GM18519 (cell line): ENCODE measurements around the gene INHBC.

Source experiments
- ATAC-seq: cut with Tn5 transposase; IDR thresholded peaks from one replicate; pipeline ENCODE4 v1.9.1; 2021; ENCODE audit warnings: mild to moderate bottlenecking, moderate library complexity; ENCODE audit not compliant: unreplicated experiment, low FRiP score

INHBC gene

GRCh38 chr12:57465747-57466505, 31.3 kb downstream of the INHBC start:
- ATAC-seq = no peak

DNA sequence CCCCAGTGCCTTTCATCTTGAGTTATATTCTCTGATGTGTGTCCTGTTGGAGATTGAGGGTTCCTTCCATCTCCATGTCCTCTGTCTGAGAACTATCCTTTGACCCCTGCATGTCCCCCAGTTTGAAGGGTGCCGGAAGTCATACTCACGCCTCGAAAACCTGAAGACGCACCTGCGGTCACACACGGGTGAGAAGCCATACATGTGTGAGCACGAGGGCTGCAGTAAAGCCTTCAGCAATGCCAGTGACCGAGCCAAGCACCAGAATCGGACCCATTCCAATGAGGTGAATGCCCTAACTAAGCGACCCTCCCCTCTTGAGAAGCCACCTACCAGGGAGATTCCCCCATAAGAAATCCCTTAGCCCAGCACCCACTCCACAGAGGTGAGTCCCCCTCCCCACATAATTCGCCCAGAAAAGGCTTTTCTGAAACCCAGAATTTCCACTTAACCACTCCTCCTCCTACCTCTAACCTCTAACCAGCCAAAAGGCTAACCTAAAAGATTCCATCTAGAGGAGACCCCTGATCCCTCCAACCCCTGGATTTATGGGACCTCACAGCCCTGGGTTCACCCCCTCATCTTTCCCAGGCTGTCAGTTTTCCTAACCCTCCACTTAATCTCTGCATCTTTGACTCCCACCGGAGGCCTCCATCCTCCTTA, 32.8 kb downstream of the INHBC start:
- no peak for ATAC-seq

DNA sequence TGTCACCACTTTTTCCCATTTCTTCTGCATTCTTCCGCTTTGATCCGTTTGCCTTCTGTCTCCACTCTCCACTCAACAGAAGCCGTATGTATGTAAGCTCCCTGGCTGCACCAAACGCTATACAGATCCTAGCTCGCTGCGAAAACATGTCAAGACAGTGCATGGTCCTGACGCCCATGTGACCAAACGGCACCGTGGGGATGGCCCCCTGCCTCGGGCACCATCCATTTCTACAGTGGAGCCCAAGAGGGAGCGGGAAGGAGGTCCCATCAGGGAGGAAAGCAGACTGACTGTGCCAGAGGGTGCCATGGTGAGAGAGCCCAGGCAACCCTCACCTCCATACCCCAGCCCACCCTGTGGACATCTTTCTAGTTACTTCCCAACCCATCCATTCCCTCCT, 33.3 kb downstream of the INHBC start:
- no peak for ATAC-seq

DNA sequence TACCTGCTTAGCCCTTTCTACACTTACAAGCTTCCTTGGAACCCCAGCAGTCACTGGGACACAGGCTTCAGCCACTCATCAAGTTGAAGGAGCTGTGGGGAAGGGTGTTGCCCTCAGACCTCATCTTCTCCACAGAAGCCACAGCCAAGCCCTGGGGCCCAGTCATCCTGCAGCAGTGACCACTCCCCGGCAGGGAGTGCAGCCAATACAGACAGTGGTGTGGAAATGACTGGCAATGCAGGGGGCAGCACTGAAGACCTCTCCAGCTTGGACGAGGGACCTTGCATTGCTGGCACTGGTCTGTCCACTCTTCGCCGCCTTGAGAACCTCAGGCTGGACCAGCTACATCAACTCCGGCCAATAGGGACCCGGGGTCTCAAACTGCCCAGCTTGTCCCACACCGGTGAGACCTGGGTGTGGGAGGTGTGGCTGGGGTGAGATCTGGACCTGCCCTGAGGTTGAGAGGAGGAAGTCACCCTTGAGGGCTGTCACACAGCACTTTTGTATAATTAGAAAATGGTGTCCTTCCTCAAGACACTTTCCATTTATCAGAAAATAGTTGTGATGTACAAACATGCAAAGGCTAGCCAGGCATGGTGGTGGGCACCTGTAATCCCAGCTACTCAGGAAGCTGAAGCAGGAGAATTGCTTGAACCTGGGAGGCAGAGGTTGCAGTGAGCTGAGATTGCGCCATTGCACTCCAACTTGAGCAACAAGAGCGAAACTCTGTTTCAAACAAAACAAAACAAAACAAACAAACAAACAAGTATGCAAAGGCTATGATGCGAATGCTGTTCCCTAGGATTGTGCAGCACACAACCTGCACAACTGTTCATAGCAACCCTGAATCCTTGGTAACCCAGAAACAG, 34.9 kb downstream of the INHBC start:
- no peak for ATAC-seq

DNA sequence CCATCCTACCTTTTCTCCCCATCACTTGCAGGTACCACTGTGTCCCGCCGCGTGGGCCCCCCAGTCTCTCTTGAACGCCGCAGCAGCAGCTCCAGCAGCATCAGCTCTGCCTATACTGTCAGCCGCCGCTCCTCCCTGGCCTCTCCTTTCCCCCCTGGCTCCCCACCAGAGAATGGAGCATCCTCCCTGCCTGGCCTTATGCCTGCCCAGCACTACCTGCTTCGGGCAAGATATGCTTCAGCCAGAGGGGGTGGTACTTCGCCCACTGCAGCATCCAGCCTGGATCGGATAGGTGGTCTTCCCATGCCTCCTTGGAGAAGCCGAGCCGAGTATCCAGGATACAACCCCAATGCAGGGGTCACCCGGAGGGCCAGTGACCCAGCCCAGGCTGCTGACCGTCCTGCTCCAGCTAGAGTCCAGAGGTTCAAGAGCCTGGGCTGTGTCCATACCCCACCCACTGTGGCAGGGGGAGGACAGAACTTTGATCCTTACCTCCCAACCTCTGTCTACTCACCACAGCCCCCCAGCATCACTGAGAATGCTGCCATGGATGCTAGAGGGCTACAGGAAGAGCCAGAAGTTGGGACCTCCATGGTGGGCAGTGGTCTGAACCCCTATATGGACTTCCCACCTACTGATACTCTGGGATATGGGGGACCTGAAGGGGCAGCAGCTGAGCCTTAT, 35.8 kb downstream of the INHBC start:
- no peak for ATAC-seq

- no peak for ATAC-seq
Observed at GRCh38 chr12:57470970-57471656, 36.5 kb downstream of the INHBC start.

DNA sequence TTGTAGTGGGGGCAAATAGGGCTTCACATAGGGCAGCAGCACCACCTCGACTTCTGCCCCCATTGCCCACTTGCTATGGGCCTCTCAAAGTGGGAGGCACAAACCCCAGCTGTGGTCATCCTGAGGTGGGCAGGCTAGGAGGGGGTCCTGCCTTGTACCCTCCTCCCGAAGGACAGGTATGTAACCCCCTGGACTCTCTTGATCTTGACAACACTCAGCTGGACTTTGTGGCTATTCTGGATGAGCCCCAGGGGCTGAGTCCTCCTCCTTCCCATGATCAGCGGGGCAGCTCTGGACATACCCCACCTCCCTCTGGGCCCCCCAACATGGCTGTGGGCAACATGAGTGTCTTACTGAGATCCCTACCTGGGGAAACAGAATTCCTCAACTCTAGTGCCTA, 37.1 kb downstream of the INHBC start:
- no peak for ATAC-seq

DNA sequence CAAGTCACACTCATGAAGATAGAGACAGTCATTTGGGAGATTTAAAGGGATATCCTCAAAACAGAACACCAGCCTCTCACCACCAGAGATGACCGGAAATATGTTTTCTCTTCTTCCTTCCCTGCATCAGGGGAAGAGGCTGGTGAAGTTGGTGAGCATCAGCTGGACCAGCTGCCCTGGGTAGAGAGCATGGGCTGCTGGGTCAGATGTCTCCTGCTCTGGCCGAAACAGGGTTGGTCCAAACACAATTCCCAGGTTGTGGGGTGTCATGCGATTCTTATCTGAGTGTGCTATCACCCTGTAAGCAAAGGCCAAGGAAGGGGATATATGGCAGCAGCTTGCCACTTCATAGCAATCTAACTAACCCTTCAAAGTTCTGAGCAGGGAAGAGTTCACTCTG, 37.8 kb downstream of the INHBC start:
- ATAC-seq = no peak

- ATAC-seq = no peak
Observed at GRCh38 chr12:57473392-57473791, 38.8 kb downstream of the INHBC start.

DNA sequence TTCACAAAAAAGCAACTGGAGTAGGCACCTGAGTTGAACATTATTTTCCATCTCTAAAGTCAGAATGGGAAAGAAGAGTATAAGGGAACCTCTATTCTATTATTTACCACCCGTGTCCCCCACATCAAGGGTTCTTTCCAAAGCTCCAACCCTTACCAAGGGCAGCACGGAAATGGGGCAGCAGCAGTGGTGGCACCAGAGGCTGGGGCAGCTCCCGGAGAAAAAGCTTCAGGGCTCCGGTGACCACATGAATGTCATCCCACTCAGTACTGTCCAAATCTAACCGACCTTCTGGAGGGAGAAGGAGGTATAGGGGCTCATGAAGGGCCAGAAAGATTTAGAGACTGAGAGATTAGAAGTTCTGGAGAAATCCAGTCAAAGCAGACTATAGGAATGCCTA, 39.3 kb downstream of the INHBC start:
- ATAC-seq = no peak

DNA sequence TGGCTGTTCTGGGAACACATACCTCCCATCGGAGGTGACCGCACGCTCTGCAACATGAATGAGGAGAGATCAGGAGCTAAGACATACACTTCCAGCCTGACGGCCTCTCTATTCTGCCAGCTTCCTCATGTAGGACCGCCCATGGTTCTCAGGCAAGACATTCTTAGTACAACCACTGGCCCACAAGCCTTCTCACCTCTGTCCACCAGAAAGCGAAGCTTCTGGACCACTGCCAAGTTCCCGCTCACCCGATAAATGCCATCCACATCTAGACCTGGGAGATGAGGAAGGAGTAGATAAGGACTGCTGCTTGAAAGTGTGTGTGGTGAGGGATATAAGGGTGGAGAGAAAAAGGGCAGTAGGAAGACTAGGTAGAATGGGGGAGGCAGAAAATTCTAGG, 39.8 kb downstream of the INHBC start:
- no peak for ATAC-seq

DNA sequence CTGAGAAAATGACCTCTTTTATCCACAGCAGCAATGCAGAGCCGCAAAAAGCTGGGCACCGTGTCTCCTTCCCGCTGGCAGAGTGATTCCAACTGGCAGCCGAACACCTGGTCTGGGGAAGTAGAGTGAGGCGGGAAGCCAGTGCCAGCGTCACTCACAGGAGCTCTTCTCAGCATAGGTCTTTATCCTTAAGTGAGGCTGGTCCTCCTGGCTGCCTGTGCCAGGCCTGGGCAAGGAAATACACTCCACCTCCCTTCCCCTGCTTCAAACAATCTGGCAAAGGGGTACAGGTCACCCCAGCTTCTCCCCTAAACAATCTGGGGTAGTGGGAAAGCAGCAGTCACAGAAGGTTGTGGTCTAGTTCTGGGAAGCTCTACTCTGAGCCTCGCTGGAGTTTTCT, 40.3 kb downstream of the INHBC start:
- no peak for ATAC-seq

- no peak for ATAC-seq
Observed at GRCh38 chr12:57475271-57476161, 40.9 kb downstream of the INHBC start.

GRCh38 chr12:57476162-57476992, 41.8 kb downstream of the INHBC start:
- ATAC-seq = no peak

GRCh38 chr12:57476993-57477709, 42.6 kb downstream of the INHBC start:
- no peak for ATAC-seq

DNA sequence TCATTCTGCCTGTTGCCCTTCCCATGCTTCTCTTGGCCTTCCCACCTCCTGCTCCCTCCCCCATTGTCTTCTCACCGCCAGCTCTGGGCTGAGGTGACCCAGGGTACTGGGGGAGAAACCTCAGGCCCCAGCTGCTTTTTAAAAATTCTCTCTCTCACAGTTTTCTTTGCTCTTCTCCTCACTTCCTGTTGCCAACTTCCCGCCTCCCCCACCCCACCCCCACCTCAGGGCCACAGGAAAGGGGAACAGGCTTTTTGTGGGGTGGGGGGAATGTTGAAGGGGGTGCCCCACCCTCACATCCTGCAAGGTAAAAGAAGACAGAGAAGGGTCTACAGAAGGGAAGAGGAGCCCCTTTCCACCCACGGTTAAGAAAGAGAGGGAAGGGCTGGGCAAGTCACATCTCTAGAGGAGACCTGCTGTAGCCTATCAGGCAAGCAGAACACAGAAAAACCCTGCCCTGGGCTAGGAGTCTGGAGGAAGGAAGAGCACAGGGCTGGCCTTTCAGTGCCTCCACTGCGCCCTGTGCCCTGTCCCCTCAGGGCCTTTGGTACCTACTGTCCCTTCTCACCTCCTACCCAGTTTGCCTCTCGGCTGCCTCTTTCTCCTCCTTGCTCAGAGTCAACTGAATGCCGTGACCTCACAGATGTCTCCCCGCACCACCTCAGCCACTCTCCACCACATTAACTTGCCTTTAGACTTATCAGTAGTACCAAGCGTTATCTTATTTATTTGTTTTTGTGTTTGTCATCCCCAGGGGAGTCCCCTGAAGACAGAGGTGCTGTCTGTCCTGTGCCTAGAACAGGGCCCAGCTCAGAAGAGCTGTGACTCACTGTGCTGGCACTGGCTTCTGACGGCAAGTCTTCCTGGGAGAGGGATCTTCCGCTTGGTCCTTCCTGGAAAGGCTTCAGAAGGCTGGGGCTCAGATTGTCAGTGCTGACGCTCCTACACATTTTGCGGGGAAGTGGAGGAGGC, 43.4 kb downstream of the INHBC start:
- ATAC-seq = no peak

GRCh38 chr12:57479043-57479375, 44.4 kb downstream of the INHBC start:
- no peak for ATAC-seq
